ENCODE results near the gene OXSR1.

The OXSR1 gene

GRCh38 chr3:38257583-38257982, 92.2 kb downstream of the OXSR1 start:
- POLR2A ChIA-PET, result no interaction called here
- CTCF ChIA-PET, result no interaction called here
- no peak for DNase-seq (ENCODE audit: extremely low spot score)
- TF ChIP-seq CTCF (IDR thresholded peaks at IDR 0.05; ENCODE audit: control extremely low read depth, extremely low read depth, low read depth, missing control alignments), result no peak

- CTCF ChIA-PET, result no interaction called here
- DNase-seq (ENCODE audit: extremely low spot score), result no peak
- TF ChIP-seq CTCF (IDR thresholded peaks at IDR 0.05; ENCODE audit: control extremely low read depth, extremely low read depth, low read depth, missing control alignments), result no peak
- POLR2A ChIA-PET, result no interaction called here
Observed at GRCh38 chr3:38260474-38260873, 95.1 kb downstream of the OXSR1 start.

GRCh38 chr3:38264353-38264771, 99.0 kb downstream of the OXSR1 start:
- no peak for TF ChIP-seq CTCF (IDR thresholded peaks at IDR 0.05; ENCODE audit: control extremely low read depth, extremely low read depth, low read depth, missing control alignments)
- POLR2A ChIA-PET, result no interaction called here
- CTCF ChIA-PET, result interaction anchor here (0.9 to 1.3 kb wide), 2 partner anchors 41 to 101 kb away, joined by 3 read pairs; no protein-coding TSS in a partner anchor
- DNase-seq (ENCODE audit: extremely low spot score), result no peak

- ChIA-PET CTCF (interaction anchor here (1.3 kb wide), 1 partner anchor 42 kb away, joined by 3 read pairs; no protein-coding TSS in a partner anchor), POLR2A (no interaction called here)
- no peak for DNase-seq (ENCODE audit: extremely low spot score)
- no peak for TF ChIP-seq CTCF (IDR thresholded peaks at IDR 0.05; ENCODE audit: control extremely low read depth, extremely low read depth, low read depth, missing control alignments)
Observed at GRCh38 chr3:38264779-38265178, 99.4 kb downstream of the OXSR1 start.

- no peak for DNase-seq (ENCODE audit: extremely low spot score)
- no peak for TF ChIP-seq CTCF (IDR thresholded peaks at IDR 0.05; ENCODE audit: control extremely low read depth, extremely low read depth, low read depth, missing control alignments)
- ChIA-PET CTCF (interaction anchor here (1.2 kb wide), 1 partner anchor 14 kb away, joined by 3 read pairs; no protein-coding TSS in a partner anchor), POLR2A (no interaction called here)
Observed at GRCh38 chr3:38265604-38266307, 100.4 kb downstream of the OXSR1 start, which contains the start of gene SLC22A13. Gene SLC22A13 (plus strand): TSS chr3:38265812. CDS start chr3:38265861, 49 bp downstream.

- TF ChIP-seq CTCF (IDR thresholded peaks at IDR 0.05; ENCODE audit: control extremely low read depth, extremely low read depth, low read depth, missing control alignments), result no peak
- no peak for DNase-seq (ENCODE audit: extremely low spot score)
- ChIA-PET POLR2A (no interaction called here), CTCF (interaction anchor here (1.2 kb wide), 1 partner anchor 34 kb away, joined by 3 read pairs; no protein-coding TSS in a partner anchor)
Observed at GRCh38 chr3:38266810-38267209, 101.5 kb downstream of the OXSR1 start.
